WTC11 (cell line): ENCODE results near the gene FAM20B.

Source experiments
- ATF2 ChIP-seq: sonication (generic); formaldehyde crosslinking; IDR thresholded peaks from 2 replicates; pipeline ENCODE4 v1.8.1; 2022; ENCODE audit warnings: low read depth, missing genetic modification reagents, borderline replicate concordance
- CTCF ChIP-seq: fragments of 200-600 bp; IDR thresholded peaks from 2 replicates; pipeline ENCODE4 v1.8.0; 2022; ENCODE audit warnings: antibody characterized with exemption
- ESRRA ChIP-seq: sonication (generic); formaldehyde crosslinking; IDR thresholded peaks from 2 replicates; pipeline ENCODE4 v1.8.1; 2022; ENCODE audit warnings: mild to moderate bottlenecking, missing genetic modification reagents, borderline replicate concordance
- FOXP4 ChIP-seq: sonication (generic); formaldehyde crosslinking; IDR thresholded peaks from 2 replicates; pipeline ENCODE4 v1.8.0; 2022; ENCODE audit warnings: mild to moderate bottlenecking, missing genetic modification reagents
- HMGA2 ChIP-seq: fragments of 250-450 bp; sonication (Bioruptor Pico); IDR thresholded peaks from 2 replicates; pipeline ENCODE4 v1.4.0; 2021; ENCODE audit warnings: mild to moderate bottlenecking, moderate library complexity
- IRF1 ChIP-seq: sonication (generic); formaldehyde crosslinking; IDR thresholded peaks from 2 replicates; pipeline ENCODE4 v1.8.0; 2023; ENCODE audit warnings: missing genetic modification reagents
- JUN ChIP-seq: sonication (generic); formaldehyde crosslinking; IDR thresholded peaks from 2 replicates; pipeline ENCODE4 v1.8.0; 2023; ENCODE audit warnings: mild to moderate bottlenecking, missing genetic modification reagents
- KAT7 ChIP-seq: sonication (generic); formaldehyde crosslinking; IDR thresholded peaks from 2 replicates; pipeline ENCODE4 v1.8.1; 2023; ENCODE audit warnings: missing genetic modification reagents, mild to moderate bottlenecking, borderline replicate concordance
- TEAD4 ChIP-seq: sonication (generic); formaldehyde crosslinking; IDR thresholded peaks from 2 replicates; pipeline ENCODE4 v1.8.0; 2022; ENCODE audit warnings: mild to moderate bottlenecking, missing genetic modification reagents
- ZNF263 ChIP-seq: sonication (generic); formaldehyde crosslinking; IDR thresholded peaks from 2 replicates; pipeline ENCODE4 v1.8.1; 2022; ENCODE audit warnings: low read depth, mild to moderate bottlenecking, moderate library complexity, missing genetic modification reagents
- TF ChIP-seq, protein P1 (sequence below): sonication (generic); formaldehyde crosslinking; IDR thresholded peaks from 2 replicates; pipeline ENCODE4 v1.8.0; 2022; ENCODE audit warnings: mild to moderate bottlenecking, missing genetic modification reagents
- TF ChIP-seq, protein P2 (sequence below): sonication (generic); formaldehyde crosslinking; IDR thresholded peaks from 2 replicates; pipeline ENCODE4 v1.8.1; 2023; ENCODE audit warnings: mild to moderate bottlenecking, missing genetic modification reagents, moderate library complexity
- TF ChIP-seq, protein P3 (sequence below): sonication (generic); formaldehyde crosslinking; IDR thresholded peaks from 2 replicates; pipeline ENCODE4 v1.8.1; 2023; ENCODE audit warnings: mild to moderate bottlenecking, moderate library complexity, missing genetic modification reagents

GRCh38 chr1:179048339-179049124 is 22.8 kb downstream of the FAM20B start:
- TF ChIP-seq JUN (CRISPR knock-in tag): no peak
- no peak for TF ChIP-seq CTCF
- TF ChIP-seq IRF1: no peak
- TF ChIP-seq TEAD4 (CRISPR knock-in tag): no peak
- no peak for TF ChIP-seq KAT7 (CRISPR knock-in tag)
- TF ChIP-seq ZNF263 (CRISPR knock-in tag): no peak
- no peak for TF ChIP-seq HMGA2
- TF ChIP-seq ESRRA (CRISPR knock-in tag): no peak
- TF ChIP-seq FOXP4: no peak
- TF ChIP-seq, protein P1, sequence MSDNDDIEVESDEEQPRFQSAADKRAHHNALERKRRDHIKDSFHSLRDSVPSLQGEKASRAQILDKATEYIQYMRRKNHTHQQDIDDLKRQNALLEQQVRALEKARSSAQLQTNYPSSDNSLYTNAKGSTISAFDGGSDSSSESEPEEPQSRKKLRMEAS (CRISPR knock-in tag): no peak
- TF ChIP-seq, protein P2, sequence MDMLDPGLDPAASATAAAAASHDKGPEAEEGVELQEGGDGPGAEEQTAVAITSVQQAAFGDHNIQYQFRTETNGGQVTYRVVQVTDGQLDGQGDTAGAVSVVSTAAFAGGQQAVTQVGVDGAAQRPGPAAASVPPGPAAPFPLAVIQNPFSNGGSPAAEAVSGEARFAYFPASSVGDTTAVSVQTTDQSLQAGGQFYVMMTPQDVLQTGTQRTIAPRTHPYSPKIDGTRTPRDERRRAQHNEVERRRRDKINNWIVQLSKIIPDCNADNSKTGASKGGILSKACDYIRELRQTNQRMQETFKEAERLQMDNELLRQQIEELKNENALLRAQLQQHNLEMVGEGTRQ: no peak
- no peak for TF ChIP-seq ATF2 (CRISPR knock-in tag)
- TF ChIP-seq, protein P3, sequence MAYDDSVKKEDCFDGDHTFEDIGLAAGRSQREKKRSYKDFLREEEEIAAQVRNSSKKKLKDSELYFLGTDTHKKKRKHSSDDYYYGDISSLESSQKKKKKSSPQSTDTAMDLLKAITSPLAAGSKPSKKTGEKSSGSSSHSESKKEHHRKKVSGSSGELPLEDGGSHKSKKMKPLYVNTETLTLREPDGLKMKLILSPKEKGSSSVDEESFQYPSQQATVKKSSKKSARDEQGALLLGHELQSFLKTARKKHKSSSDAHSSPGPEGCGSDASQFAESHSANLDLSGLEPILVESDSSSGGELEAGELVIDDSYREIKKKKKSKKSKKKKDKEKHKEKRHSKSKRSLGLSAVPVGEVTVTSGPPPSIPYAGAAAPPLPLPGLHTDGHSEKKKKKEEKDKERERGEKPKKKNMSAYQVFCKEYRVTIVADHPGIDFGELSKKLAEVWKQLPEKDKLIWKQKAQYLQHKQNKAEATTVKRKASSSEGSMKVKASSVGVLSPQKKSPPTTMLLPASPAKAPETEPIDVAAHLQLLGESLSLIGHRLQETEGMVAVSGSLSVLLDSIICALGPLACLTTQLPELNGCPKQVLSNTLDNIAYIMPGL: no peak
